Measurements from ENCODE around the gene CARS1. TPM values are rescaled to one million over a fixed set of nuclear protein-coding genes. Genes with fewer than 3 reads are reported as not detected.

Gene CARS1
- total and polyA plus RNA-seq, 9 of the 15 experiments (the other 6 are each of a cell fraction or from before 2014, with no cell fraction given): 14.4 to 106 (median 73.6) TPM

- no peak for TF ChIP-seq ZNF512 (tag; IDR thresholded peaks at IDR 0.05)
- no peak for TF ChIP-seq CC2D1A (IDR thresholded peaks at IDR 0.05)
- TF ChIP-seq TEAD4 (IDR thresholded peaks at IDR 0.05; ENCODE audit: low read length): no peak
- no peak for TF ChIP-seq TEAD4 (CRISPR knock-in tag; IDR thresholded peaks at IDR 0.05; ENCODE audit: borderline replicate concordance)
- TF ChIP-seq FOS (IDR thresholded peaks at IDR 0.05; ENCODE audit: extremely low read depth, insufficient read length): peak; percentile 83
- TF ChIP-seq KLF1 (tag; IDR thresholded peaks at IDR 0.05): no peak
- TF ChIP-seq TOE1 (IDR thresholded peaks at IDR 0.05; ENCODE audit: borderline replicate concordance): no peak
- TF ChIP-seq TOE1 (CRISPR knock-in tag; IDR thresholded peaks at IDR 0.05; ENCODE audit: borderline replicate concordance, low read depth): no peak
- no peak for TF ChIP-seq ZNF431 (CRISPR knock-in tag; IDR thresholded peaks at IDR 0.05)
- no peak for TF ChIP-seq CEBPZ (IDR thresholded peaks at IDR 0.05; ENCODE audit: borderline replicate concordance, low read depth, low read length)
- no peak for TF ChIP-seq BMI1 (IDR thresholded peaks at IDR 0.05; ENCODE audit: low read length)
- TF ChIP-seq HINFP (tag; conservative IDR thresholded peaks at IDR 0.05; ENCODE audit: low read depth): no peak
- no peak for TF ChIP-seq NR4A1 (CRISPR knock-in tag; IDR thresholded peaks at IDR 0.05)
- no peak for TF ChIP-seq NR4A1 (tag; IDR thresholded peaks at IDR 0.05)
- no peak for TF ChIP-seq ZNF699 (CRISPR knock-in tag; IDR thresholded peaks at IDR 0.05; ENCODE audit: insufficient replicate concordance)
- no peak for TF ChIP-seq PRMT5 (CRISPR knock-in tag; IDR thresholded peaks at IDR 0.05)
- TF ChIP-seq ZFP1 (CRISPR knock-in tag; IDR thresholded peaks at IDR 0.05): no peak
- TF ChIP-seq, protein P1, sequence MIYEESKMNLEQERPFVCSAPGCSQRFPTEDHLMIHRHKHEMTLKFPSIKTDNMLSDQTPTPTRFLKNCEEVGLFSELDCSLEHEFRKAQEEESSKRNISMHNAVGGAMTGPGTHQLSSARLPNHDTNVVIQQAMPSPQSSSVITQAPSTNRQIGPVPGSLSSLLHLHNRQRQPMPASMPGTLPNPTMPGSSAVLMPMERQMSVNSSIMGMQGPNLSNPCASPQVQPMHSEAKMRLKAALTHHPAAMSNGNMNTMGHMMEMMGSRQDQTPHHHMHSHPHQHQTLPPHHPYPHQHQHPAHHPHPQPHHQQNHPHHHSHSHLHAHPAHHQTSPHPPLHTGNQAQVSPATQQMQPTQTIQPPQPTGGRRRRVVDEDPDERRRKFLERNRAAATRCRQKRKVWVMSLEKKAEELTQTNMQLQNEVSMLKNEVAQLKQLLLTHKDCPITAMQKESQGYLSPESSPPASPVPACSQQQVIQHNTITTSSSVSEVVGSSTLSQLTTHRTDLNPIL (CRISPR knock-in tag; IDR thresholded peaks at IDR 0.05): no peak
- no peak; the same call in 1 of the 2 replicates for TF ChIP-seq ELF1 (tag; IDR thresholded peaks at IDR 0.05)
- TF ChIP-seq SIN3B (IDR thresholded peaks at IDR 0.05; ENCODE audit: low read depth): peak; percentile 2; the same call in 1 of the 2 replicates
- no peak for TF ChIP-seq MCM3 (IDR thresholded peaks at IDR 0.05)
- no peak for TF ChIP-seq DDX20 (tag; IDR thresholded peaks at IDR 0.05; ENCODE audit: low read depth)
Observed at GRCh38 chr11:2992234-2992996, 64.8 kb downstream of the CARS1 start, which contains the start of gene NAP1L4 (continued).
